ENCODE results near the gene BEST2.

DNA sequence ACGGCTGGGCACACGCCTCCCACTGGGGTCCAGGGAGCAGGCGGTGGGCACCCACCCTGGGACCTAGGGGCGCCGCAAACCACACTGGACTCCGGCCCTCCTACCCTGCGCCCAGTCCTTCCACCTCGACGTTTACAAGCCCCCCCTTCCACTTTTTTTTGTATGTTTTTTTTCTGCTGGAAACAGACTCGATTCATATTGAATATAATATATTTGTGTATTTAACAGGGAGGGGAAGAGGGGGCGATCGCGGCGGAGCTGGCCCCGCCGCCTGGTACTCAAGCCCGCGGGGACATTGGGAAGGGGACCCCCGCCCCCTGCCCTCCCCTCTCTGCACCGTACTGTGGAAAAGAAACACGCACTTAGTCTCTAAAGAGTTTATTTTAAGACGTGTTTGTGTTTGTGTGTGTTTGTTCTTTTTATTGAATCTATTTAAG lies 41.3 kb downstream of the BEST2 start:
- TF ChIP-seq CTCF (conservative IDR thresholded peaks at IDR 0.05; ENCODE audit: low read depth, low read length): no peak
- TF ChIP-seq RAD21 (IDR thresholded peaks at IDR 0.05; ENCODE audit: low read length): no peak
- TF ChIP-seq FOS (IDR thresholded peaks at IDR 0.05; ENCODE audit: low read depth, low read length): peak; percentile 44; the same call in 1 of the 2 replicates
- no peak for TF ChIP-seq RFX5 (IDR thresholded peaks at IDR 0.05; ENCODE audit: low read depth, low read length)
- TF ChIP-seq ELK1 (IDR thresholded peaks at IDR 0.05; ENCODE audit: borderline replicate concordance, low read depth, low read length): no peak
- TF ChIP-seq POLR2A (IDR thresholded peaks at IDR 0.05; ENCODE audit: low read depth, low read length): no peak
